H1 (cell line): ENCODE measurements around the gene RAD50. TPM values are rescaled to one million over a fixed set of nuclear protein-coding genes. Genes with fewer than 3 reads are reported as not detected.

Experiments
- CTCF ChIA-PET: fragments of 300-600 bp; sonication (Branson Sonifier 250); formaldehyde crosslinking; loops from one replicate; lab custom pipeline; 2021; ENCODE audit not compliant: partially characterized antibody; lab: Charles Lee
- POLR2A ChIA-PET: fragments of 300-600 bp; sonication (Branson Sonifier 250); formaldehyde crosslinking; loops from one replicate; lab custom pipeline; 2021; ENCODE audit warnings: inconsistent platforms; ENCODE audit not compliant: partially characterized antibody; lab: Charles Lee
- DNase-seq, 2 experiments: peaks; one replicate each; pipeline versions ENCODE4 v3.0.0 to v3.0.0-alpha.2; 2010 to 2022; ENCODE audit warnings: low spot score in 2 of 2, low read depth in 1 of 2, mixed read lengths in 1 of 2
- FAIRE-seq: peaks from 2 replicates; lab custom pipeline; 2011; peaks lifted over from hg19 to GRCh38; lab: Jason Lieb, UNC
- H2AFZ ChIP-seq: 2 replicates; pipeline ENCODE4 v1.8.1; 2012; ENCODE audit warnings: low read length, inconsistent platforms
- H2AK5ac ChIP-seq: 2 replicates; pipeline ENCODE4 v1.6.1; 2013; ENCODE audit warnings: low read depth, low read length
- H2BK120ac ChIP-seq: replicated peaks from 2 replicates; pipeline ENCODE3; 2013; ENCODE audit warnings: low read depth, low read length, inconsistent platforms
- H2BK12ac ChIP-seq: 2 replicates; pipeline ENCODE4 v1.6.1; 2013; ENCODE audit warnings: low read depth, low read length
- H2BK15ac ChIP-seq: 2 replicates; pipeline ENCODE4 v1.6.1; 2013; ENCODE audit warnings: low read length
- H2BK20ac ChIP-seq: 2 replicates; pipeline ENCODE4 v1.6.1; 2013; ENCODE audit warnings: low read length
- H2BK5ac ChIP-seq: 2 replicates; pipeline ENCODE4 v1.6.1; 2013; ENCODE audit warnings: low read depth, low read length
- H3K14ac ChIP-seq: 2 replicates; pipeline ENCODE4 v1.6.1; 2013; ENCODE audit warnings: inconsistent platforms; ENCODE audit not compliant: insufficient read length
- H3K18ac ChIP-seq: 2 replicates; pipeline ENCODE4 v1.6.1; 2013; ENCODE audit warnings: low read length; ENCODE audit errors: extremely low read depth
- H3K23ac ChIP-seq: 2 replicates; pipeline ENCODE4 v1.6.1; 2013; ENCODE audit warnings: inconsistent platforms; ENCODE audit not compliant: insufficient read length
- H3K23me2 ChIP-seq: 2 replicates; pipeline ENCODE4 v1.6.1; 2013; ENCODE audit warnings: low read depth, low read length
- H3K27ac ChIP-seq: 2 replicates; pipeline ENCODE4 v1.6.1; 2011; ENCODE audit warnings: low read depth, low read length, inconsistent platforms
- H3K27me3 ChIP-seq, 4 experiments: replicated peaks in 1 of 4; 1 replicate in 1 of 4; 2 replicates in 3 of 4; pipeline versions ENCODE4 v1.6.1 to v1.8.1; 2011 to 2013; ENCODE audit warnings: low read length in 3 of 4, mild to moderate bottlenecking in 3 of 4, inconsistent platforms in 2 of 4, mixed read lengths in 2 of 4, moderate library complexity in 1 of 4; ENCODE audit not compliant: control insufficient read depth in 3 of 4, insufficient read depth in 3 of 4; ENCODE audit errors: extremely low read depth in 1 of 4
- H3K36me3 ChIP-seq, 4 experiments: 2 replicates each; pipeline versions ENCODE4 v1.6.1 to v1.8.1; 2011 to 2013; ENCODE audit warnings: mild to moderate bottlenecking in 4 of 4, low read length in 3 of 4, moderate library complexity in 2 of 4, control low read depth in 1 of 4, inconsistent platforms in 1 of 4; ENCODE audit not compliant: insufficient read depth in 4 of 4, control insufficient read depth in 2 of 4
- H3K4ac ChIP-seq: replicated peaks from 2 replicates; pipeline ENCODE3; 2013; ENCODE audit warnings: low read length, low read depth, mixed read lengths, inconsistent platforms; ENCODE audit not compliant: insufficient read length
- H3K4me1 ChIP-seq, 4 experiments: replicated peaks in 1 of 4; 1 replicate in 1 of 4; 2 replicates in 3 of 4; pipeline versions ENCODE4 v1.6.1 to v1.8.1; 2011 to 2013; ENCODE audit warnings: low read length in 3 of 4, inconsistent platforms in 2 of 4, mixed read lengths in 1 of 4; ENCODE audit not compliant: insufficient read depth in 4 of 4, control insufficient read depth in 3 of 4
- H3K4me2 ChIP-seq, 2 experiments: 2 replicates each; pipeline versions ENCODE4 v1.6.1 to v1.8.1; 2011 to 2013; ENCODE audit warnings: low read depth in 2 of 2, low read length in 2 of 2, control low read depth in 1 of 2, inconsistent platforms in 1 of 2, mild to moderate bottlenecking in 1 of 2; ENCODE audit not compliant: insufficient read depth in 1 of 2
- H3K4me3 ChIP-seq, 4 experiments: fragments of 200-600, 300-600 bp in 1 of 4; sonication (generic), shearing (Covaris generic), sonication (Bioruptor Twin) in 1 of 4; 2 replicates each; pipeline versions ENCODE4 v1.5.1 to v1.8.1; 2011 to 2016; ENCODE audit warnings: low read length in 4 of 4, low read depth in 3 of 4, control low read depth in 2 of 4, inconsistent platforms in 2 of 4, mild to moderate bottlenecking in 2 of 4, mixed read lengths in 1 of 4, moderate library complexity in 1 of 4; ENCODE audit not compliant: insufficient read depth in 2 of 4; ENCODE audit errors: extremely low read depth in 1 of 4
- H3K56ac ChIP-seq: replicated peaks from 2 replicates; pipeline ENCODE3; 2013; ENCODE audit warnings: low read depth, mild to moderate bottlenecking, mixed read lengths, low read length, inconsistent platforms; ENCODE audit not compliant: insufficient read length
- H3K79me1 ChIP-seq: 2 replicates; pipeline ENCODE4 v1.6.1; 2013; ENCODE audit warnings: low read depth, low read length, control low read depth
- H3K79me2 ChIP-seq, 2 experiments: 2 replicates each; pipeline versions ENCODE4 v1.6.1 to v1.8.1; 2012 to 2013; ENCODE audit warnings: low read length in 2 of 2, mild to moderate bottlenecking in 2 of 2, inconsistent platforms in 1 of 2; ENCODE audit not compliant: insufficient read depth in 2 of 2, control insufficient read depth in 1 of 2
- H3K9ac ChIP-seq, 4 experiments: replicated peaks in 1 of 4; 1 replicate in 1 of 4; 2 replicates in 3 of 4; pipeline versions ENCODE4 v1.6.1 to v1.8.1; 2011 to 2013; ENCODE audit warnings: low read depth in 3 of 4, low read length in 3 of 4, control low read depth in 2 of 4, mild to moderate bottlenecking in 2 of 4, moderate library complexity in 2 of 4, inconsistent platforms in 1 of 4; ENCODE audit errors: extremely low read depth in 1 of 4
- H3K9me3 ChIP-seq, 2 experiments: 2 replicates each; pipeline versions ENCODE4 v1.6.1 to v1.8.1; 2012 to 2013; ENCODE audit warnings: mild to moderate bottlenecking in 2 of 2, moderate library complexity in 2 of 2, control low read depth in 1 of 2, inconsistent platforms in 1 of 2, low read depth in 1 of 2, low read length in 1 of 2, mixed read lengths in 1 of 2; ENCODE audit not compliant: insufficient read depth in 2 of 2
- H4K20me1 ChIP-seq, 2 experiments: replicated peaks in 1 of 2; 2 replicates each; pipeline versions ENCODE3 to v1.8.1; 2011 to 2013; ENCODE audit warnings: inconsistent platforms in 2 of 2, low read length in 2 of 2, mild to moderate bottlenecking in 1 of 2; ENCODE audit not compliant: insufficient read depth in 2 of 2, control insufficient read depth in 1 of 2
- H4K5ac ChIP-seq: 2 replicates; pipeline ENCODE4 v1.6.1; 2013; ENCODE audit warnings: low read length, low read depth, mixed read lengths, inconsistent platforms; ENCODE audit not compliant: insufficient read length
- H4K8ac ChIP-seq: 2 replicates; pipeline ENCODE4 v1.8.0; 2013; ENCODE audit warnings: mild to moderate bottlenecking, moderate library complexity, low read length, inconsistent platforms; ENCODE audit not compliant: insufficient read depth; ENCODE audit errors: extremely low read depth
- H4K91ac ChIP-seq: replicated peaks from 2 replicates; pipeline ENCODE3; 2013; ENCODE audit warnings: low read length, mixed read lengths, inconsistent platforms; ENCODE audit not compliant: insufficient read length
- BRCA1 ChIP-seq: IDR thresholded peaks from 2 replicates; pipeline ENCODE4 v1.6.1; 2012; ENCODE audit warnings: low read depth, low read length, improper control_type of control experiment
- WGBS, 2 experiments: shearing (Covaris generic) in 1 of 2; methylation state at CpG; one replicate each; pipeline versions ENCODE4 v1.1.6 to v1.1.7; 2013 to 2015; ENCODE audit warnings: low lambda C conversion rate in 2 of 2, mixed read lengths in 2 of 2, inconsistent platforms in 1 of 2, low coverage in 1 of 2, missing lambda C conversion rate in 1 of 2; ENCODE audit not compliant: insufficient replicate concordance in 2 of 2, insufficient coverage in 1 of 2, insufficient read length in 1 of 2; ENCODE audit errors: extremely low coverage in 1 of 2, missing lambda C conversion rate in 1 of 2; 5-methylcytosine and 5-hydroxymethylcytosine counted together
- polyA plus RNA-seq, 7 experiments: library from polyadenylated mRNA; depleted of rRNA in 3 of 7; stranded (reverse) in 5 of 7; unstranded in 2 of 7; fragments of >200 nt in 5 of 7; fragments of 200-250 nt in 2 of 7; gene quantifications; 1 replicate in 5 of 7; 2 replicates in 1 of 7; 4 replicates in 1 of 7; pipeline versions ENCODE4 v1.2.1 to v1.2.3, GENCODE V29; 2011 to 2013; ENCODE audit warnings: missing spikeins in 2 of 7, mixed read lengths in 2 of 7
- total RNA-seq: library from RNA; stranded (reverse); fragmentation: NEBNext Ultra II Directional; extraction: Animal tissue kit (Norgen Biotek cat#: 25700); gene quantifications from 2 replicates; pipeline ENCODE4 v1.2.1, GENCODE V29; 2021

RAD50 gene
- total and polyA plus RNA-seq, 2 of the 8 experiments (the other 6 are each of a cell fraction or from before 2014, with no cell fraction given), result 10.1 to 39.4 TPM

DNA sequence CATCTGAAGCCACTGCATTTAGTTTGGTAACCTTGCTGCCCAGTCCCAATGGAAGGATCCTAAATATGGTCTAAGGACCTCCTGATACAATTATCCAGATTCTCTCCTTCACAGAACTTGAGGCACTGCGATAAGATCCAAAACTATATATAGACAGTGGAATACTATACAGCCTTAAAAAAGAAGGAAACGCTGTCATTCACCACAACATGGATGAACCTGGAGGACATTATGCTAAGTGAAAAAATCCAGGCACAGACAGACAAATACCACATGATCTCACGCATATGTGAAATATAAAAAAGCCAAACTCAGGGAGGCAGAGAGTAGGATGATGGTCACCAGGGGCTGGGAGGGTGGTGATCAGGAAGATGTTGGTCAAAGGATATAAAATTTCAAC, 114.2 kb downstream of the RAD50 start:
- no peak overlapping the region for H4K91ac ChIP-seq
- no peak overlapping the region for H2AK5ac ChIP-seq
- H2BK12ac ChIP-seq, result no peak overlapping the region
- no peak overlapping the region for H3K9ac ChIP-seq
- no peak overlapping the region for H4K8ac ChIP-seq
- 91% methylated on average over 3 of the region's 3 CpGs; no CpG with 5 or more reads in 1 of the 2 experiments for WGBS, 2 experiments
- no peak overlapping the region for H3K14ac ChIP-seq
- no peak for FAIRE-seq
- no peak overlapping the region for H3K56ac ChIP-seq
- TF ChIP-seq BRCA1, result no peak
- TF ChIP-seq, all 59 proteins: peak for 0
- ChIA-PET POLR2A (interaction anchor here (1.4 kb wide), 1 partner anchor 9 kb away, joined by 4 read pairs; no protein-coding TSS in a partner anchor), CTCF (interaction anchor here (1.1 to 1.9 kb wide), 3 partner anchors 8 to 13 kb away, joined by 4 to 9 read pairs (median 5); partner anchors contain the start of gene IL13)
- Histone ChIP-seq H3K23me2 (no peaks in the 10 kb centered on the region), H3K9me3 (0 out of 4 replicates have a peak, but pooled peaks cover 0 to 3% of the 10 kb centered on the region in 2 experiments), H3K27ac (no peak overlapping the region), H2BK120ac (no peak overlapping the region), H2BK5ac (no peak overlapping the region), H3K4me1 (no peaks in the 10 kb centered on the region), H2BK20ac (no peak overlapping the region), H2AFZ (no peak overlapping the region), H2BK15ac (no peak overlapping the region), H3K79me1 (no peaks in the 10 kb centered on the region), H3K18ac (no peak overlapping the region), H4K20me1 (no peaks in the 10 kb centered on the region), H3K4me2 (no peak overlapping the region), H3K4ac (no peak overlapping the region), H3K4me3 (no peak overlapping the region), H3K79me2 (no peaks in the 10 kb centered on the region), H3K23ac (no peak overlapping the region), H4K5ac (no peak overlapping the region), H3K36me3 (no peaks in the 10 kb centered on the region), H3K27me3 (no peaks in the 10 kb centered on the region)
- DNase-seq, result no peak
